Stomach smooth muscle (tissue), 2 donors: Measurements from ENCODE around the gene ZNF491.

Source experiments
- H3K27ac ChIP-seq: one replicate; pipeline ENCODE4 v1.7.0; 2013; ENCODE audit warnings: mild to moderate bottlenecking, low read length, inconsistent platforms
- H3K27me3 ChIP-seq, 2 donors: one replicate each; pipeline ENCODE4 v1.7.0; 2013; ENCODE audit warnings: low read length in 2 of 2; ENCODE audit not compliant: insufficient read depth in 2 of 2, control insufficient read depth in 1 of 2
- H3K36me3 ChIP-seq, 2 donors: one replicate each; pipeline ENCODE4 v1.7.0; 2013; ENCODE audit warnings: low read length in 2 of 2; ENCODE audit not compliant: control insufficient read depth in 2 of 2, insufficient read depth in 2 of 2
- H3K4me1 ChIP-seq: one replicate; pipeline ENCODE4 v1.7.0; 2013; ENCODE audit warnings: low read length; ENCODE audit not compliant: control insufficient read depth, insufficient read depth
- H3K4me3 ChIP-seq, 2 donors: one replicate each; pipeline ENCODE4 v1.7.0; 2013; ENCODE audit warnings: low read length in 2 of 2
- H3K9ac ChIP-seq, 2 donors: one replicate each; pipeline ENCODE4 v1.7.0; 2013; ENCODE audit warnings: low read length in 2 of 2, mild to moderate bottlenecking in 1 of 2
- H3K9me3 ChIP-seq, 2 donors: one replicate each; pipeline ENCODE4 v1.7.0; 2013; ENCODE audit warnings: low read length in 2 of 2; ENCODE audit not compliant: control insufficient read depth in 2 of 2
- donor health status: healthy.
- donor health status: Pancreatic carcinoma.

ZNF491 gene

DNA sequence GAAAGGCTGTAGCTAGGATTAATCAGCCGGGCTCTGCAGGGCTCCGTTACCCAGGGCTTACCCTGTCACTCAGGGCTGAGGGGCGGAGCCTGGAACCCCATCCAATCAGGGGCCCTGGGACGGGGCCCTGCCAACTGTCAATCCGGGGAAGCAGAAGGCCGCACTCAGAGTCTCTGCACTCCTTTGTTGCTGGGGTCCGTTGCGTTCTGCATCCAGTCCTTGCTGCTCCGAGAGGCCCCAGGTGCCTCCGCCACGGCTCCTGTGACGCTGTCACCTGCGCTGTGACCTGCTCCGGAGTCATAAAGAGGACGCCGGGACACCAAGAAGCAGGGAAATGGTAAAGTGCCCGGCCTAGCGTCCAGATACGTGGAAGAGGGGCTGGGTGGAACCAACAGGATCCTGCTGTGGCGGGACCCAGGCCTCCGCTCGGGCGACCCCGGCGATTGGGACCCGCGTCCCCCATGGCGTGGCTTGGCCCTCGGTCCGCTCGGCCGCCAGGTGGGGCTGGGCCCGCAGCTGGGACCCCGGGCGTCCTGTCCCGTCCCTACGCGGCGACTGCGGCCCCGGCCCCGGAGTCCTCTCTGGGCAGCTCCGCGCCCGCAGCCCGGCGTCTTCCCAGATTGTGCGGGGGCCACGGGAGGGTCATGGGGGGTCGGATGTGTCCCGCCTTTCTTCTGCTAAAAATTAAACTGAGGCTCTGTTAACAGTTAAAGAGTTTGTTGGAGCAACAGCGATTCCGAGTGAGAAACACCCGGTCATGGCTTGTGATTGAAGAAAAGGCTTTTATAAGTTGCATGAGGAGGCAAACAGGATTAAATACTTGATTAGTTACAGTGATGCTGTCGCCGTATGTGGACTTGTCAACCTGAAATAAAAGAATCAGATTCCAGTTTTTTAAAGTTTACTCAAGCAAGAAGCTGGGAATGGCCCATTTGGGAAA lies at the start of gene ZNF491:
Gene ZNF491, plus strand, starts transcription at position 133 of the 940 bp plus-strand sequence. CDS start 7,431 bp downstream, outside the sequence.
- Histone ChIP-seq H3K27ac (peak within 1 kb of the TSS; percentile 75), H3K36me3 (no peaks in the 10 kb centered on the region), H3K9me3 (no peaks in the 10 kb centered on the region), H3K4me3 (peak within 1 kb of the TSS; percentile 87 to 92), H3K9ac (peak within 1 kb of the TSS; percentile 80 to 88), H3K4me1 (peaks cover 17% of the 10 kb centered on the region), H3K27me3 (no peaks in the 10 kb centered on the region)

DNA sequence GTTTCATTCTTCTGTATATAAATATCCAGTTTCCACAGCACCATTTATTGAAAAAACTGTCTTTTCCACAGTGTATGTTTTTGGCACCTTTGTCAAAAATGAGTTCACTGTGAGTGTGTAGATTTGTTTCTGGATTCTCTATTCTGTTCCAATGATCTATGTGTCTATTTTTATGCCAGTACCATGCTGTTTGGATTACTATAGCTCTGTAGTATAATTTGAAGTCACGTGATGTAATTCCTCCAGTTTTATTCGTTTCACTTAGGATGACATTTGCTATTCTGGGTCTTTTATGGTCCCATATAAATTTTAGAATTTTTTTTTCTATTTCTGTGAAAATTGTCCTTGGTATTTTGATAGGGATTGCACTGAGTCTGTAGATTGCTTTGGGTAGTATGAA lies 48.6 kb upstream of the ZNF491 start:
- H3K4me1 ChIP-seq = no peaks in the 10 kb centered on the region
- no peaks in the 10 kb centered on the region for H3K27me3 ChIP-seq
- H3K4me3 ChIP-seq = no peak overlapping the region
- H3K9me3 ChIP-seq = peaks cover 0 to 9% of the 10 kb centered on the region in 2 donors
- H3K36me3 ChIP-seq = no peaks in the 10 kb centered on the region
- no peak overlapping the region for H3K9ac ChIP-seq
- H3K27ac ChIP-seq = no peak overlapping the region

DNA sequence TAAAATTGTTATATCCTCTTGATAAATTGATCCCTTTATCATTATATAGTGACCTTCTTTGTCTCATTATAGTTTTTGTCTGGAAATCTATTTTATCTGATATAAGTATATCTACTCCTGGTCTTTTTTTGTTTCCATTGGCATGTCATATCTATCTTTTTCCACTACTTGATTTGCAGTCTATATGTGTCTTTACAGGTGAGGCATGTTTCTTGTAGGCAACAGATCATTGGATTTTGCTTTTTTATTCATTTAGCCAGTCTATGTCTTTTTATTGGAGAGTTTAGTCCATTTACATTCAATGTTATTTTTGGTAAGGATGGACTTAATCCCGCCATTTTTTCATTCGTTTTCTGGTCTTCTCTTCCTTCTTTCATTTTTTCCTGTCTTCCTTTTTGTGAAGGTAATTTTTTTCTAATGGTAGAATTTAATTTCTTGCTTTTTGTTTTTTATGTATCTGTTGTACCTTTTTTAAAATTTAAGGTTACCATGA lies 46.0 kb upstream of the ZNF491 start:
- Histone ChIP-seq H3K4me3 (no peak overlapping the region), H3K9me3 (peaks cover 0 to 5% of the 10 kb centered on the region in 2 donors), H3K27me3 (no peaks in the 10 kb centered on the region)

DNA sequence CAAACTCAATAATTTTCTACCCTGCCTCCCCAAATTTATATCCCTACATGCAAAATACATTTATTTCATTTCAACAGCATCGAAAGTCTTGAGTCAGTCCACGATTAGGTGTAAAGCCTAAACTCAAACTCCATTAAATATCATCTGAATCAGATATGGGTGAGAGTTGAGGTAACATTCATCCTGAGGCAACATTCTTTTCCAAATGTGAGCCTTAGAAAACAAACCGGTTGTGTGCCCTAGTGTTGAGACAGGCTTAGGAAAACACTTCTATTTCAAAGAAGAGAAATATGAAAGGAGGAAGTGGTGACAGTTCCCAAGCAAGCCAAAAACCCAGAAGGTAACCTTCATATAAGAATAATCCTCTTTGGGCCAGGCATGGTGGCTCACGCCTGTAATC lies 43.7 kb upstream of the ZNF491 start:
- Histone ChIP-seq H3K4me3 (no peak overlapping the region), H3K36me3 (no peaks in the 10 kb centered on the region), H3K4me1 (no peaks in the 10 kb centered on the region), H3K27ac (no peak overlapping the region), H3K9me3 (no peaks in the 10 kb centered on the region), H3K9ac (no peak overlapping the region), H3K27me3 (no peaks in the 10 kb centered on the region)

More for the DNA sequence above, 46.0 kb upstream of the ZNF491 start:
- H3K4me1 ChIP-seq = no peaks in the 10 kb centered on the region
- H3K27ac ChIP-seq = no peak overlapping the region
- H3K9ac ChIP-seq = no peak overlapping the region
- H3K36me3 ChIP-seq = no peaks in the 10 kb centered on the region

DNA sequence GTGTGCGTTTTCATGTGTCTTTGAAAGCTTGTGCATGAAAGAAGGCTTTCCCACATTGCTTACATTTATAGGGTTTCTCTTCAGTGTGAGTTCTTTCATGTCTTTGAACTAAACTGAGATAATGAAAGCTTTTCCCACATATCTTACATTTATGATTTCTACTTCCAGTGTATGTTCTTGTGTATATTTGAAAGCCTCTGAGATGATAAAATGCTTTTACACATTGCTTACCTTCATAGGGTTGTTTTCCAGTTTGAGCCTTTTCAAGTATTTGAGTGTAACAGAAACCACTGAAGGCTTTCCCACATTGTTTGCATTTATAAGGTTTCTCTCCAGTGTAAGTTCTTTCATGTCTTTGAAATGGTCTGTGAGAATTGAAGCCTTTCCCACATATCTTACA lies 41.4 kb upstream of the ZNF491 start:
- H3K4me1 ChIP-seq = no peaks in the 10 kb centered on the region
- no peak overlapping the region for H3K4me3 ChIP-seq
- no peaks in the 10 kb centered on the region for H3K9me3 ChIP-seq
- H3K36me3 ChIP-seq = no peaks in the 10 kb centered on the region
- H3K9ac ChIP-seq = no peak overlapping the region
- no peaks in the 10 kb centered on the region for H3K27me3 ChIP-seq
- H3K27ac ChIP-seq = no peak overlapping the region

DNA sequence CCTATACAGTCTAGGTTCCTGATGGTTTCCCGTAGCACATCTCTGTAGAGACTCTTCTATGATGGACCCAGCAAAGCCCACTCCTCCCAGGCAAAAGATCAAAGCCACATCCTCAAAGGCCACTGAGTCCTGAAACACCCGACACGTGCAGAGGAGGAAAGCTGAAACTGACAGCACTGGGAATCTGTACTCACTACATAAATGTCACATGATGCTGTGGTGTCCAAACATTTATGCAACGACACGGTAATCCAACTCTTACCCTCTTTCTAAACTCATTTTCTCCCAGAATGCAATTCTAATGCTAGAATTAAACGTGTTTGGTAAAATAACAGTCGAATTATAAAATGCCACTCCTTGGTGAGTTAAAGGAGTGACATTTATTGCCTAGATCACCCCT lies 38.5 kb upstream of the ZNF491 start:
- no peak overlapping the region for H3K27ac ChIP-seq
- H3K9ac ChIP-seq = no peak overlapping the region
- no peaks in the 10 kb centered on the region for H3K9me3 ChIP-seq
- no peaks in the 10 kb centered on the region for H3K36me3 ChIP-seq
- no peaks in the 10 kb centered on the region for H3K4me1 ChIP-seq
- H3K27me3 ChIP-seq = no peaks in the 10 kb centered on the region
- H3K4me3 ChIP-seq = no peak overlapping the region

DNA sequence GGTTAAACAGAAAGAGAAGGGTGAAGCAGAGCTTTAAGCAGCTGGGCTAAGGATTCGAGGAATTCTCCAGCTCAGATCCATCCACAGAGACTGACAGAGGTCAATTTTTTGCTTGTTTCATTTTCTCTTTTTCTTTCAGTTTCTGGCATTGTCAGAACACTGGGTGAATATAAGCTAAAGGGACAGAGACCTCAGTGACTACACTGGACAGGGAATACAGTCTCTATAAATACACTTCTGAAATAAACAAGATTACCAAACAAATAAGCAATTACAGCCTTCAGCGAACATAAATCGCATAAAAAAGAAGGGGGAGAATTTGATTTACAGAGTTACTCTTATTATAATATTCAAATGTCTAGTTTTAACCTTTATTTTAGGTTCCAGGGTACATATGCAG lies 35.2 kb upstream of the ZNF491 start:
- Histone ChIP-seq H3K4me3 (no peak overlapping the region), H3K4me1 (peaks cover 7% of the 10 kb centered on the region), H3K27me3 (no peaks in the 10 kb centered on the region), H3K9ac (no peak overlapping the region), H3K9me3 (no peaks in the 10 kb centered on the region), H3K36me3 (no peaks in the 10 kb centered on the region), H3K27ac (no peak overlapping the region)

DNA sequence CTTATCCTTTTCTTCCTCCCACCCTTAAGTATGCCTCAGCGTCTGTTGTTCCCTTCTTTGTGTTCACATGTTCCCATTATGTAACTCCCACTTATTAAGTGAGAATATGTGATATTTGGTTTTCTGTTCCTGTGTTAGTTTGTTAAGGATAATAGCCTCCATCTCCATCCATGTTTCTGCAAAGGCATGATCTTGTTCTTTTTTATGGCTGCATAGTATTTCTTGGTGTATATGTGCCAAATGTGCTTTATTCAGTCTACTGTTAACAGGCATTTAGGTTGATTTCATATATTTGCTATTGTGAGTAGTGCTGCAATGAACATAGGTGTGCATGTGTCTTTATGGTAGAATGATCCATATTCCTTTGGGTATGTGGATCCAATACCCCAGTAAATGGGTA lies 34.7 kb upstream of the ZNF491 start:
- Histone ChIP-seq H3K27ac (no peak overlapping the region), H3K27me3 (no peaks in the 10 kb centered on the region), H3K9ac (no peak overlapping the region), H3K4me1 (peaks cover 12% of the 10 kb centered on the region), H3K4me3 (no peak overlapping the region), H3K36me3 (no peaks in the 10 kb centered on the region), H3K9me3 (no peaks in the 10 kb centered on the region)

DNA sequence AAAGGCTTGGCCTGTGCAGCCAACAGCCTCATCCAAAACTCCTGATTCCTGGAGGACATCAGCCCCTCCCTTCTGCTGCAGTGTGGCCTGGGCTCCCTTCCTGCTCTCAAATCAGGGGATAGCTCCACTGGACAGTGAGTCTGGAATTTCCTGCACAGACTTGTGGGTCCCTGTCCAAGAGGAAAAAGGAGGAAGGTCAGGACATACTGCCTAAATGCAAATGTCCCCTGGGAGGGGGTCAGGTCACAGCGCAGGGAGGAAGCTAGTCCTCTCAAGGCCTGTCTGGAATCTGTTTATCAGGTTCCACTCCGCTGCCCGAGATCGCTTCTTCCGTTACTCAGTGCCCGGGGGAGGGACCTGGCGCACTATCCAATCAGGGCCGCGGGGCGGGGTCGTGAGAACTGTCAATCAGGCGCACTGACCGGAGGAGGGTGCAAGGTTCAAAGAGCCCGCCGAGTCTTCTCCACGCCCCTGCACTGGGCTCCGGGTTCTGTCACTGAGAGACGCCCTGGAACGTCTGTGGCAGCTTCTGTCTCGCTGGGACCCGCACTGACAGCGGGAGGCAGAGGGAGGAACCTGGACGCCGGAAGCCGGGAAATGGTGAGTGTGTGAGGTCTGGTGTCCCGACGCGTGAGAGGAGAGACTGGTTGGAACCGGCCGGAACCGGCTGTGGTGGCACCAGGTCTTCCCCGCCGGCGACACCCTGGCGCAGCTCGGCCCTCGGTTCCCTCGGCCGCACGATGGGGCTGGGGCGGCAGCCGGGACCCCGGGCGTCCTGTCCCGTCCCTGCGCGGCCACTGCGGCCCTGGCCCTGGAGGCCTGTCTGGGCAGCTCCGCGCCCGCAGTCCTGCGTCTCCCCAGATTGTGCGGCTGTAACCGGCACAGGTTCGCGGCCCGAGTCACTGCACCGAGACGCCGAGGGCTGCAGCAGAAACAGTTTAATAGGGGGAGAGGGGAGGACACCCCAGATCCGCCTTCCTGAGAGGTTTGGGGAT lies 31.4 kb upstream of the ZNF491 start, which contains the start of gene ZNF441:
Gene ZNF441, plus strand, starts transcription at position 404 of the 995 bp plus-strand sequence. Its CDS starts 194 bp downstream, at position 598.
- Histone ChIP-seq H3K9me3 (no peaks in the 10 kb centered on the region), H3K9ac (peak within 1 kb of the TSS; percentile 92 to 96), H3K36me3 (no peaks in the 10 kb centered on the region), H3K4me3 (peak within 1 kb of the TSS; percentile 86 to 91), H3K4me1 (peaks cover 12% of the 10 kb centered on the region), H3K27me3 (no peaks in the 10 kb centered on the region), H3K27ac (peak within 1 kb of the TSS; percentile 97)

DNA sequence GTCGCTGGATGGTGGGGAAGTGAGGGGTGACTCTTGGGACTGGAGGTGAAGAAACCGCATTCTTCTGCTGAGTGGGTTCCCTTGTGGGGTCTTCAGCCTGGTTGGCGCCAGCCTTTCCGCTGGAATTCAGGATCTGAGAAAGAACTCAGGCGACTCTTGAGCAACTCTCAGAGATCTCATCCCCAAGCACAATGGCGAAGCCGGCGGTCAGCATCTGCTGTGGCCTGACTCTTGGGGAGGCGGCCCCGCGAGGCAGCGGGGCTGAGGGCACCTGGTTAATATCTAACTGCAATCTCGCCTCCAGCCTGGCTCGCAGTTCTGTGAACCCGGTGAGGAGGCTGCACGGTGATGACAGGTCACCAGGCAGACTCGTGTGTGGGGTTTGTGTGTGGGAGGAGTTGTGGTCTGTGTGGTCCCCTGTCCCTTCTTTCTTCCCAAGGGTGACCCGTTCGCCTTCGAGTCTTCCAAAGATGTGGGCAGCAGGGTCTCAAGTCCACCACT lies 30.6 kb upstream of the ZNF491 start:
- Histone ChIP-seq H3K9me3 (no peaks in the 10 kb centered on the region), H3K36me3 (no peaks in the 10 kb centered on the region), H3K27ac (peak overlapping the region; percentile 97), H3K4me3 (peak overlapping the region; percentile 86 to 91), H3K4me1 (peaks cover 12% of the 10 kb centered on the region), H3K9ac (peak overlapping the region; percentile 92 to 96), H3K27me3 (no peaks in the 10 kb centered on the region)
